Tibial nerve (tissue), 4 donors: ENCODE measurements around the gene STAB2. TPM values are rescaled to one million over a fixed set of nuclear protein-coding genes. Genes with fewer than 3 reads are reported as not detected.
A peak's percentile ranks its signal among the peaks of the same experiment; 100 is the strongest.

ENCODE experiments used
- DNase-seq, 2 donors: peaks; one replicate each; pipeline ENCODE4 v3.0.0-alpha.2; 2019; ENCODE audit warnings: low spot score in 2 of 2
- H3K27ac ChIP-seq, 4 donors: fragments of 200-600 bp; sonication (generic) in 3 of 4; one replicate each; pipeline ENCODE4 v1.5.1; 2017 to 2019; ENCODE audit warnings: mild to moderate bottlenecking in 1 of 4
- H3K27me3 ChIP-seq, 2 donors: fragments of 200-600 bp; sonication (generic) in 1 of 2; one replicate each; pipeline versions ENCODE4 v1.5.1 to v1.6.0; 2017 to 2019
- H3K36me3 ChIP-seq, 3 donors: fragments of 200-600 bp; sonication (generic); one replicate each; pipeline ENCODE4 v1.5.1; 2018 to 2019
- H3K4me1 ChIP-seq, 4 donors: fragments of 200-600 bp; sonication (generic) in 3 of 4; one replicate each; pipeline ENCODE4 v1.5.1; 2017 to 2019
- H3K4me3 ChIP-seq, 4 donors: fragments of 200-600 bp; sonication (generic) in 3 of 4; one replicate each; pipeline ENCODE4 v1.5.1; 2017 to 2019; ENCODE audit warnings: mild to moderate bottlenecking in 1 of 4, moderate library complexity in 1 of 4
- H3K9me3 ChIP-seq, 4 donors: fragments of 200-600 bp; sonication (generic) in 3 of 4; one replicate each; pipeline ENCODE4 v1.5.1; 2017 to 2019
- EP300 ChIP-seq, 2 donors: sonication (generic); formaldehyde crosslinking; IDR thresholded peaks; one replicate each; pipeline ENCODE4 v1.6.1; 2017; ENCODE audit warnings: antibody characterized with exemption in 2 of 2, mild to moderate bottlenecking in 1 of 2
- POLR2A ChIP-seq, 2 donors: fragments of 450-650 bp; IDR thresholded peaks; one replicate each; pipeline ENCODE4 v1.6.1; 2017; ENCODE audit warnings: antibody characterized with exemption in 2 of 2, mild to moderate bottlenecking in 2 of 2, moderate library complexity in 2 of 2
- WGBS, 2 donors: methylation state at CpG; one replicate each; pipeline ENCODE4 v1.1.5; 2018; 5-methylcytosine and 5-hydroxymethylcytosine counted together
- total RNA-seq, 4 donors: library from RNA; depleted of rRNA; stranded (reverse); fragments of >200 nt; gene quantifications; one replicate each; pipeline ENCODE4 v1.1.0, GENCODE V29; 2016
- TF ChIP-seq, protein P1 (sequence below), 5 experiments: fragments of 200-600 bp in 3 of 5; fragments of 450-650 bp in 2 of 5; sonication (generic) in 3 of 5; IDR thresholded peaks; one replicate each; pipeline ENCODE4 v1.5.1; 2016 to 2019; ENCODE audit warnings: antibody characterized with exemption in 5 of 5, mild to moderate bottlenecking in 3 of 5, moderate library complexity in 2 of 5

STAB2 gene
- total RNA-seq, 4 donors from 2014 or later: 0.20 TPM; not detected in 3

DNA sequence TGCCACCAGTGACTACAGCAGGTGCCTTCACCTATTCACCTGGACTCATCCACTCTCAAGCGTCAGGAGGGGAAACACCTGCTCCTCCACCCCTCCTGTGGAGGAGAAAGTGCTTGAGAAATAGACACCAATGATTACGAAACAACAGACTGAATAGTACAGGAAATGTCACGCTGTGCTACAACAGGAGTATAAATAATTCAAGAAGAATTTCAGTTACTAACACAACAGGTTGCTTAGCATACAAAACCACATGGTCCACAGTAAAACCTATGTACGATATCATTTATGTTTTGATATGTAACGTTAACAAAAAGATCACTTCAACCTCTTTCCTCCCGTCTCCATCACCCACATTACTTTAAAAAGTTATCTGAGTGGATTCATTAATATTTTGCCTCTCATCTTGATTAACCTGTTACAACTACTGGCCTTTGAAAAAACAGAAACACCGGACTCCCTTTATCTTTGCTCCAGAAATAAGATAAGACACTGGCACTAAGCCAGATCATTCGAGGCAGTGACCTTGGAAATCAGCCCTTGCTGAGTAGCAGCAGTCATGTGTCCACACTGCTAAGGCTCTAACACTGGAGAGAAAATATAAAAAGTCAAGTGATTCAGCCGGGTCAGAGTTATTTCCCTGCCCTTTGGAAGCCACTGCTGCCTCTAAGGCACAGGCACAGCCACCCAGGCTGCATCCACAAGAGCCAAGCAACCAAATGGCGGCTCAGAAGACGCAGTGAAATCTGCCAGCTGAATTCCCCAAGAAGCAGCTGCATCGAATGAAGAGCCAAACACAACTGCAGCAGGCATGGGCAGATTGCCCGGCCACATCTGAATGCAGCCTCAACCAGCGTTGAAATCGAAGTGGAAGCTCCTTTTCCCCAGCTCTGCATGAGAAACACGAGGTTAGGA lies 213.0 kb downstream of the STAB2 start:
- DNase-seq: peak; percentile 49 to 50
- 33 to 36% methylated on average over 16 of the region's 16 CpGs for WGBS, 2 donors

DNA sequence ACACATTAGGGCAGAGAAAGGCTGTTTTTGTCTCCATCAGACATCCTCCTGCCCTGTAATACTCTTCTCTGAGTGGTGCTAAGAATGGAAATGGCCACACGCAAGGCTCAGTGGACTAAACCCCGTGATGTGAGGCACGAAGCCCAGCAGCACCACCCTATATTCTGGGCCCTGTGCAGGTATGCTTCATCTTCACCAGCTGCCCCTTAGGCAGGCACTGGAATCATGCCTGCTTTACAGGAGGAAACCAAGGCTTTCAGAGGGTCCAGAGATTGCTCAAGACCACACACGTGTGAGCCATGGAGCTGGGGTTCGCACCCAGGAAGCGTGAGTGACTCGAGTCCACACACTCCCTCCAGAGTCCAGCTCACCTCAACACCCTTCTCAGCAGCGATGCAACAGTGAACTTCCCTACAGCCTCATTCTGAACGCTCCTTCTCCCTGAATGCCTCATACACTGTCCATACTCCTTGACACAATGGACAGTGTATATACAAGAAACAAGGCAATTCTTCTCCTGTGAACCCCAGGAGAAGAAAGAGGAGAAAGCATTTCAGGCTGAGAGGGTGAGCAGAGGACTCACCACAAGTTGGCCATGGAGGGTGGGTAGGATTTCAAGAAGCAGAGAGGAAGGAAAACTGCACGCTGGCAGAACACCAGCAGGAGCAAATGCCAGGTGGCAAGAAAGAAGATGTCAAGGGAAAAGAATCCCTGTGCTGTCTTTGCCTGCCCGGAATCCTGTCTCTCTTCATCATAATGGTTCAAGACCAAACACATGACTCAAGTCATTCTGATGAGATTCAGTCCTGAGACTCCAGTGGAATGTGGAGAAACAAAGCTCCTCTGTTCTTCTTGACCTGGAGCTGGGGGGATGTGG lies 214.9 kb downstream of the STAB2 start:
- DNase-seq: no peak
- Histone ChIP-seq H3K36me3 (peaks cover 0 to 10% (median 0%) of the 10 kb centered on the region in 3 donors), H3K9me3 (no peaks in the 10 kb centered on the region), H3K27ac (peak overlapping the region in 2 of 4 donors; percentile 71 to 80), H3K27me3 (no peaks in the 10 kb centered on the region), H3K4me1 (peaks cover 0 to 60% (median 26%) of the 10 kb centered on the region in 4 donors), H3K4me3 (no peak overlapping the region)
- 76 to 77% methylated on average over 11 of the region's 11 CpGs for WGBS, 2 donors
- TF ChIP-seq EP300 (IDR thresholded peaks at IDR 0.05) (peak in 1 of 2 donors; percentile 41), POLR2A (IDR thresholded peaks at IDR 0.05) (no peak)

More for the DNA sequence above, 213.0 kb downstream of the STAB2 start:
- Histone ChIP-seq H3K27ac (peak overlapping the region; percentile 5 to 80 (median 42)), H3K4me3 (no peak overlapping the region), H3K27me3 (no peaks in the 10 kb centered on the region), H3K36me3 (peaks cover 0 to 24% (median 0%) of the 10 kb centered on the region in 3 donors), H3K9me3 (no peaks in the 10 kb centered on the region), H3K4me1 (peaks cover 0 to 47% (median 19%) of the 10 kb centered on the region in 4 donors)
- peak in 1 of 2 donors; percentile 21 for TF ChIP-seq EP300 (IDR thresholded peaks at IDR 0.05)
- TF ChIP-seq, protein P1, sequence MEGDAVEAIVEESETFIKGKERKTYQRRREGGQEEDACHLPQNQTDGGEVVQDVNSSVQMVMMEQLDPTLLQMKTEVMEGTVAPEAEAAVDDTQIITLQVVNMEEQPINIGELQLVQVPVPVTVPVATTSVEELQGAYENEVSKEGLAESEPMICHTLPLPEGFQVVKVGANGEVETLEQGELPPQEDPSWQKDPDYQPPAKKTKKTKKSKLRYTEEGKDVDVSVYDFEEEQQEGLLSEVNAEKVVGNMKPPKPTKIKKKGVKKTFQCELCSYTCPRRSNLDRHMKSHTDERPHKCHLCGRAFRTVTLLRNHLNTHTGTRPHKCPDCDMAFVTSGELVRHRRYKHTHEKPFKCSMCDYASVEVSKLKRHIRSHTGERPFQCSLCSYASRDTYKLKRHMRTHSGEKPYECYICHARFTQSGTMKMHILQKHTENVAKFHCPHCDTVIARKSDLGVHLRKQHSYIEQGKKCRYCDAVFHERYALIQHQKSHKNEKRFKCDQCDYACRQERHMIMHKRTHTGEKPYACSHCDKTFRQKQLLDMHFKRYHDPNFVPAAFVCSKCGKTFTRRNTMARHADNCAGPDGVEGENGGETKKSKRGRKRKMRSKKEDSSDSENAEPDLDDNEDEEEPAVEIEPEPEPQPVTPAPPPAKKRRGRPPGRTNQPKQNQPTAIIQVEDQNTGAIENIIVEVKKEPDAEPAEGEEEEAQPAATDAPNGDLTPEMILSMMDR (IDR thresholded peaks at IDR 0.05): no peak

DNA sequence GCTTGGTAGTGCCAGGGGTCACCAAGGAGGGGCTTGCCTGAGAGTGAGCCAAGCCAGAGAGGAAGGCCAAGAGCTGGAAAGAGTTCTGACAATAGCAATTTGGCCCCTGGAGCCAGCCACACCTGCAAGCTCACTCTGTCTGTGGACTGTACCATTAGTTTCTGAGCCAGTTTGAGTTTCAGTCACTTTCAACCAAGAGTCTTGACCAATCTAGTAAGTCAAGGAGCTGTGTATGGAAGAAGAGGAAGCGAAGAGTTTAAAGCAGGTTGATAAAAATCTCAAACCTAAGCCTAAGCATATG lies 215.5 kb downstream of the STAB2 start:
- TF ChIP-seq POLR2A (IDR thresholded peaks at IDR 0.05): no peak
- DNase-seq: no peak
- Histone ChIP-seq H3K36me3 (peaks cover 0 to 7% (median 0%) of the 10 kb centered on the region in 3 donors), H3K9me3 (no peaks in the 10 kb centered on the region), H3K4me1 (peaks cover 0 to 65% (median 27%) of the 10 kb centered on the region in 4 donors), H3K4me3 (no peak overlapping the region), H3K27me3 (no peaks in the 10 kb centered on the region), H3K27ac (peak overlapping the region in 2 of 4 donors; percentile 71 to 80)
- 96 to 97% methylated on average over 1 of the region's 1 CpG for WGBS, 2 donors

DNA sequence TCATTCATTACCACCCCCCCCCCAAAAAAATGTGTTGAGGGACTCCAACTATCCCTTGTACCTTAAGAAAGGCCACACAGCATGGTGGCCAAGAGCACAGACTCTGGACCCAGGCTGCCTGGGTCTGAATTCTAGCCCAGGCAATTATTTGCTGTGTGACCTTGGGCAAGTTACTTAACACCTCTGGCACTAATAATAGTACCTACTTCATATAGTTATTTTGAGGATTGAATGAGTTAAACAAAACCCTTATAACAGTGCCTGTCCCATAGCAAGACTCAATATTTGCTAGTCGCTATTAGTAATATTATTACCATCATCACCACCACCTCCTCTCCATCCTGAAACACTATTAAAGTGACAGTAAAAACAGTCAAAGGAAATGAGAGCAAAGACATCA lies 216.8 kb downstream of the STAB2 start:
- peak overlapping the region in 1 of 4 donors; percentile 71 for H3K27ac ChIP-seq
- H3K4me3 ChIP-seq: no peak overlapping the region
- H3K4me1 ChIP-seq: peaks cover 0 to 73% (median 27%) of the 10 kb centered on the region in 4 donors
- no peaks in the 10 kb centered on the region for H3K27me3 ChIP-seq
- H3K9me3 ChIP-seq: no peaks in the 10 kb centered on the region
- H3K36me3 ChIP-seq: no peaks in the 10 kb centered on the region
- TF ChIP-seq EP300 (IDR thresholded peaks at IDR 0.05) (no peak), POLR2A (IDR thresholded peaks at IDR 0.05) (no peak)
- TF ChIP-seq, protein P1 (IDR thresholded peaks at IDR 0.05): no peak
- WGBS, 2 donors: 93 to 94% methylated on average over 1 of the region's 1 CpG
- DNase-seq: no peak

DNA sequence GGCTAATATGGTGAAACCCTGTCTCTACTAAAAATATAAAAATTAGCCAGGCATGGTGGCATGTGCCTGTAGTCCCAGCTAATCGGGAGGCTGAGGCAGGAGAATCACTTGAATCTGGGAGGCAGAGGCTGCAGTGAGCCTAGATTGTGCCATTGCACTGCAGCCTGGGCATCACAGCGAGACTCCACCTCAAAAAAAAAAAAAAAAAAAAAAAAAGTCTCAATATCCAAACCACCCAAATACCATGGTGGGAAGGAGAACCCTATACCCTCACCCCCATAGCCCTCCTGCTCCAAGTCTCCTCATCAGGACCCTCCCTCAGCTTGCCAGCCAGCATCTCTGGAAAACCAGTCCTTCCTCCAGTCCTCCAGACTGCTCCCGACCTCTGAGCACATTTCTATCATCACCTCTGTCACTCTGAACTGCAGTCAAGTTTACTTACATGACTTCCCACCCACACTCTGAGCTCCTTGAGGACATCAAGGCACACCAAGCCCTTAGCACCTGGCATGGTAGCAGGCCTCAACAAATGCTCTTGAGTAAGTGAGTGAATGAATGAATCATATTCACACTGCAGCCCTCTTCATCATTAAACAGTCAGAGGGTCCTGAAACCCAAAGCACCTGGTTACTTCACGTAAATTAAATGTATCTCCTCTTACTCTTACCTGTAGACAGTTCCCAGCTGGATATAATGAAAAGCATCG lies 218.7 kb downstream of the STAB2 start:
- TF ChIP-seq EP300 (IDR thresholded peaks at IDR 0.05) (no peak), POLR2A (IDR thresholded peaks at IDR 0.05) (no peak)
- TF ChIP-seq, protein P1 (IDR thresholded peaks at IDR 0.05): no peak
- H3K4me3 ChIP-seq: no peak overlapping the region
- no peak for DNase-seq
- H3K4me1 ChIP-seq: peaks cover 0 to 61% (median 18%) of the 10 kb centered on the region in 4 donors
- peaks cover 0 to 10% (median 0%) of the 10 kb centered on the region in 3 donors for H3K36me3 ChIP-seq
- 83 to 85% methylated on average over 5 of the region's 5 CpGs for WGBS, 2 donors
- peak overlapping the region in 2 of 4 donors; percentile 64 to 71 for H3K27ac ChIP-seq
- no peaks in the 10 kb centered on the region for H3K9me3 ChIP-seq
- H3K27me3 ChIP-seq: no peaks in the 10 kb centered on the region
